22Rv1 (cell line): ENCODE measurements around the gene PUM2.

Experiments used
- CTCF ChIP-seq: fragments of 450-650 bp; IDR thresholded peaks from 2 replicates; pipeline ENCODE4 v1.5.1; 2017; ENCODE audit warnings: mild to moderate bottlenecking
- ZFX ChIP-seq: fragments of 450-650 bp; IDR thresholded peaks from 2 replicates; pipeline ENCODE4 v1.6.1; 2017; ENCODE audit warnings: antibody characterized with exemption, borderline replicate concordance

GRCh38 chr2:20212871-20213503 lies 137.7 kb downstream of the PUM2 start:
- TF ChIP-seq CTCF (no peak), ZFX (no peak)
